HL-60 (cell line): ENCODE measurements around the gene ZNF627.
"Not testable (repeated sequence)": the region's sequence is repeated elsewhere in the genome, so short reads cannot be mapped to it uniquely, and the experiment has no call there.

Experiments used
- DNase-seq, 2 experiments: peaks; one replicate each; pipeline ENCODE4 v3.0.0-alpha.2; 2010 to 2020; ENCODE audit warnings: low read depth in 1 of 2, low spot score in 1 of 2
- H3K27ac ChIP-seq: fragments of 250-450 bp; sonication (Bioruptor Pico); replicated peaks from 2 replicates; pipeline ENCODE4 v1.5.1; 2020; ENCODE audit warnings: mild to moderate bottlenecking, moderate library complexity
- H3K27me3 ChIP-seq: fragments of 250-450 bp; sonication (Bioruptor Pico); 2 replicates; pipeline ENCODE4 v1.5.1; 2021; ENCODE audit warnings: mild to moderate bottlenecking, moderate library complexity; ENCODE audit not compliant: insufficient read depth, poor library complexity, severe bottlenecking
- H3K4me3 ChIP-seq: replicated peaks from 2 replicates; pipeline ENCODE4 v1.5.1; 2011; ENCODE audit warnings: mild to moderate bottlenecking, control low read depth, low read length; ENCODE audit not compliant: insufficient read depth
- CTCF ChIP-seq: IDR thresholded peaks from one replicate; pipeline ENCODE4 v1.5.1; 2011; ENCODE audit warnings: low read length, control low read depth, inconsistent platforms; ENCODE audit not compliant: insufficient read depth
- GABPA ChIP-seq: IDR thresholded peaks from 2 replicates; pipeline ENCODE4 v1.6.1; 2012; ENCODE audit warnings: low read depth
- POLR2AphosphoS5 ChIP-seq: IDR thresholded peaks from 2 replicates; pipeline ENCODE4 v1.6.1; 2012; ENCODE audit warnings: low read depth
- REST ChIP-seq: IDR thresholded peaks from 2 replicates; pipeline ENCODE4 v1.6.1; 2012; ENCODE audit warnings: low read depth; ENCODE audit not compliant: insufficient replicate concordance
- SPI1 ChIP-seq: IDR thresholded peaks from 2 replicates; pipeline ENCODE4 v1.6.1; 2012; ENCODE audit warnings: low read depth, mild to moderate bottlenecking, borderline replicate concordance

The ZNF627 gene

DNA sequence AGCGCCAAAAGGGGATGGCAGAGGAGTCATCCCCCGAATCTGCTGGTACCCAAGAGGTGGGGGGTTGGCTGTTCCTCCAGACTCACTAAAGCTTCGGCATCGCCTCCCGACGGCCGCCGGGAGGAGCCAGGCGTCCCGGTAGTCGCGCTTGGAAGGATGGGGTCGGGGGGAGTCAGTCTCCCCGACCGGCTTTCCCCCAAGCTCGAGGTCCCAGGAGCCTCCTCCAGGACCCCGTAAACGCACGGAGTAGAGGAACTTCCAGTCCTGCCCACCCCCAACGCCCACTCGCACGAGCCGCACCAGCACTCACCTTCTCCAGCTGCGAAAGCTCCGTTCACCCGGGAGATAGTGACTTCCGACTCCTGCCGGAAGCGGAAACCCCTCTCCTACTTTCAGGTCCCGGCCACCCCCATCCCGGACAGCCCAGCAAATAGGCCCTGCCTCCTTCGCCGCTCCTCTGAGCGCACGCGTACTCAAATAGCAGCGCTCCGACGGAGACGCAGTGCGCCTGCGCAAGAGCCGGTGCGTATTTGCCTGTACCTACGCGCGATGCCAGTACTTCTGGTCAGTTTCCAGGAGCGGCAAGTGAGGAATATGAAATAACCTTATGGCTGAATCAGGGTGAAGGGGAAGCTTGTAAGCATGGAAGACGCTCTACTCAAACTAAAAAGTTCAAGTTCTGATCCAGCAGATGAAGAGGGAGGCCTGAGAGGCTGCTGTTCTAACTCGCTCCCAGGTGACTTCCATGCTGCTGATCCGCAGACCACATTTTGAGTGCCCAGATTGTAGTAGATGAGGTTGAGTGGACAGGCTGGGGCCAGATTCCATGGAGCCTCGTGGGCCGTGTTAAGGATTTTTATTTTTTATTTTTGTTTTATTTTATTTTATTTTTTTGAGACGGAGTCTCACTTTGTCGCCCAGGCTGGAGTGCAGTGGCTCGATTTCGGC is 38.1 kb upstream of the ZNF627 start, which contains the start of gene ELOF1:
Gene ELOF1 (minus strand): TSS at position 350 of the 948 bp plus-strand sequence. CDS start 4,883 bp downstream, outside the sequence.
- peak; percentile 97 to 99 for DNase-seq
- Histone ChIP-seq H3K27me3 (no peaks in the 10 kb centered on the region), H3K4me3 (peak within 1 kb of the TSS; percentile 86), H3K27ac (peak within 1 kb of the TSS; percentile 54)
- no peak for TF ChIP-seq CTCF
- peak; percentile 92 for TF ChIP-seq GABPA
- peak; percentile 82 for TF ChIP-seq POLR2AphosphoS5
- no peak; the same call in 1 of the 2 replicates for TF ChIP-seq SPI1
- TF ChIP-seq REST: peak; percentile 49

DNA sequence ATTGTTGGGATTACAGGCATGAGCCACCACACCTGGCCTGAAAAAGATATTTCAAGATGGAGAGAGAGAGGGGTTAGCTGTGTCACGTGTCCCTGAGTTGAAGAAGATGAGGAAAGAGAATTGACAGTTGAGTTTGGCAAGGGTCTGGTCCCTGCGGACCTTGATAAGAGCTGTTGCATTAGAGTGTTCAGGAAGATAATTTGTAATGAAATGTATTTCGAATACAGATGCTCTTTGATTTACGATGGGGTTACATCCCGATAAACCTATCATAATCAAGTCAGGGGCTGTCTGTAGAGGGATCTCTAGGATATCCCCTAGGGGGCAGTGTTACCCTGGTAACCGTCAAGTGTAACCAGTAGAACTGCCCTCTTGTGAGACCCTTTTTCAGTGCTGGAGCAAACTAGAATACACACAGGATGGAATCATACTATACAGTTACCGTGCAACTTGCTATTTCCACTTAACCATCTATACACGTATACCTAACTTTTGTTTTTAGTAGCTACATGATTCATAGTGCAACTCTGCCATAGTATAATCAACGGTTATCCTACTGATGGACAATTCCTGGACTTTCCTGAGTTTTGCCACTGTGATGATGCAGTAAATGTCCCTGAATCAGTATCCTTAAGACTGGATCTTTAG is 36.8 kb upstream of the ZNF627 start:
- Histone ChIP-seq H3K27ac (no peak overlapping the region), H3K27me3 (no peaks in the 10 kb centered on the region), H3K4me3 (no peak overlapping the region)
- DNase-seq: peak; percentile 70 to 86
- TF ChIP-seq CTCF: peak; percentile 54
- no peak for TF ChIP-seq POLR2AphosphoS5
- no peak for TF ChIP-seq GABPA

- TF ChIP-seq SPI1: no peak
- no peak for TF ChIP-seq REST
- TF ChIP-seq POLR2AphosphoS5: no peak
- no peak for TF ChIP-seq CTCF
- TF ChIP-seq GABPA: no peak
These were observed 33.8 kb upstream of the ZNF627 start for GRCh38 chr19:11563532-11563931.

GRCh38 chr19:11564082-11564807 is 33.0 kb upstream of the ZNF627 start:
- DNase-seq, H3K4me3 ChIP-seq, H3K27ac ChIP-seq, H3K27me3 ChIP-seq: not testable (repeated sequence)

More at GRCh38 chr19:11563532-11563931, 33.8 kb upstream of the ZNF627 start:
- Histone ChIP-seq H3K27ac (no peak overlapping the region), H3K4me3 (no peak overlapping the region), H3K27me3 (no peaks in the 10 kb centered on the region)
- DNase-seq: no peak

GRCh38 chr19:11565649-11565980 is 31.7 kb upstream of the ZNF627 start:
- not testable (repeated sequence) for H3K4me3 ChIP-seq, H3K27ac ChIP-seq, H3K27me3 ChIP-seq, DNase-seq
